Measurements from ENCODE around the gene RPP30. TPM values are rescaled to one million over a fixed set of nuclear protein-coding genes. Genes with fewer than 3 reads are reported as not detected.
A peak's percentile ranks its signal among the peaks of the same experiment; 100 is the strongest.
"Not testable (repeated sequence)": the region's sequence is repeated elsewhere in the genome, so short reads cannot be mapped to it uniquely, and the experiment has no call there.

RPP30 gene
- polyA plus RNA-seq, 3 donors from 2014 or later = 26.3 to 41.5 (median 33.2) TPM

DNA sequence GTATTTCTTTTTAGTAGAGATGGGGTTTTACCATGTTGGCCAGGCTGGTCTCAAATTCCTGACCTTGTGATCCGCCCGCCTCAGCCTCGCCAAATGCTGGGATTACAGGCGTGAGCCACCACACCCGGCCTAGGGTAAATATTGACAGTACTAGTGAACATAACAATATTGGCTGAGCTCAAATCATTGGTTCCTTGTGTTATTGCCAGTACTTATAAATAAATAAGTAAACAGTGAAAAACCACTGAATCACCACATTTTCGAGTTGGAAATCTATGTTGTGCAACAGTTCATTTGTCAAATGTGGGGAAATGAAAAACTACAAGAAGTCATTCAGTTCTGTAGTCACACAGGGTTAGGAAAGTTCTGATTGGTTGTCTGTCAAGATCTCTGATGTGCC, 15.8 kb downstream of the RPP30 start:
- H3K27ac Mint-ChIP-seq = no peak overlapping the region
- H3K4me1 Mint-ChIP-seq = no peaks in the 10 kb centered on the region
- no peaks in the 10 kb centered on the region for H3K9me3 Mint-ChIP-seq
- no peaks in the 10 kb centered on the region for H3K27me3 Mint-ChIP-seq (ENCODE audit: low read depth in 3 of 3)
- H3K4me3 Mint-ChIP-seq = no peak overlapping the region
- H3K36me3 Mint-ChIP-seq = peaks cover 26 to 52% (median 35%) of the 10 kb centered on the region in 3 donors
- DNase-seq = no peak

GRCh38 chr10:90888387-90888786, 16.6 kb downstream of the RPP30 start:
- Mint-ChIP-seq H3K27me3 (ENCODE audit: low read depth in 3 of 3) (no peaks in the 10 kb centered on the region), H3K36me3 (peaks cover 31 to 57% (median 36%) of the 10 kb centered on the region in 3 donors), H3K27ac (no peak overlapping the region), H3K4me1 (no peaks in the 10 kb centered on the region), H3K4me3 (no peak overlapping the region), H3K9me3 (no peaks in the 10 kb centered on the region)
- DNase-seq = no peak

- Mint-ChIP-seq H3K27ac (no peak overlapping the region), H3K4me3 (no peak overlapping the region), H3K36me3 (peaks cover 36 to 67% (median 43%) of the 10 kb centered on the region in 3 donors), H3K9me3 (no peaks in the 10 kb centered on the region), H3K4me1 (no peaks in the 10 kb centered on the region), H3K27me3 (ENCODE audit: low read depth in 3 of 3) (peaks cover 0 to 1% (median 0%) of the 10 kb centered on the region in 3 donors)
- DNase-seq = no peak
Measured at GRCh38 chr10:90889636-90890035, 17.9 kb downstream of the RPP30 start.

DNA sequence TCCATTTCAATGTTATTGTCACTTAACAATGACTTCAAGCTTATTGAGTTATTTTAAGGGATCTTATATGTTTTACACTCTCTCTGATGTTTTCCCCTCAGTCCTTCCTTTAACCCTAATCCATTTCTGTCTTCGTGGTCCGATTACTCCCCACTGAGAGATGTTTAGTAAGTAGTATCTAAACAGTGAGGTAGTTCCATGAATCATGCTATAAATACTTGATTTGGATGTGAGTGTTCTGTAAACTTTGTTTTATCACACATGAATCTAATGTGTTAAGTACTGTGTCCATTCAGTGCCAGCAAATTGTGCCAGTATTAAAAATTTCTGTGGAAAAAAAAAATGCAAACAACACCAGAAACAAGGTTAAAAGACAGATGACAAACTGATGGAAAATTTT, 18.6 kb downstream of the RPP30 start:
- Mint-ChIP-seq H3K9me3 (no peaks in the 10 kb centered on the region), H3K4me3 (no peak overlapping the region), H3K27me3 (ENCODE audit: low read depth in 3 of 3) (peaks cover 0 to 1% (median 0%) of the 10 kb centered on the region in 3 donors), H3K36me3 (peaks cover 40 to 69% (median 41%) of the 10 kb centered on the region in 3 donors), H3K27ac (no peak overlapping the region), H3K4me1 (no peaks in the 10 kb centered on the region)
- DNase-seq = no peak

DNA sequence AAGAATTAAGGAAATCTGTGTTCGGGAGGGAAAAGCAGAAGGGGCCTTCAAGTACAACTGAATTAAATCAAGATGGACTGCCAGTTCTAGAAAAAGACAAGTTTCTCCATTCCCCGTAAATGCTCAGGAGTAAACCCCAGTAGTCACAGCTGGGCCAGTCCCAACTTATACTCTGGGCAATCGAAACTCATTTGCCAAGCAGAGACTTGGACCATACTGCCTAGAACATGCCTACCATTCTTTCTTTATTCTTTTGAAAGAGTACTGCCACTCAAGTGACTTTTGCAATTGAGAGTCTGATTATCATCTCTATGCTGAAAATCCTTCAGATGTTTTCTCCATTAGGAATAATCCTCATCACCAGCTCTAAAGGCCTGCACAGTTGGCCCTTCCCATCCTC, 21.4 kb downstream of the RPP30 start:
- peaks cover 7 to 13% of the 10 kb centered on the region in 2 donors for H3K4me1 Mint-ChIP-seq
- H3K9me3 Mint-ChIP-seq = no peaks in the 10 kb centered on the region
- peaks cover 32 to 60% (median 34%) of the 10 kb centered on the region in 3 donors for H3K36me3 Mint-ChIP-seq
- H3K27me3 Mint-ChIP-seq (ENCODE audit: low read depth in 3 of 3) = peaks cover 0 to 1% (median 0%) of the 10 kb centered on the region in 3 donors
- H3K27ac Mint-ChIP-seq = no peak overlapping the region
- H3K4me3 Mint-ChIP-seq = no peak overlapping the region
- DNase-seq = no peak

DNA sequence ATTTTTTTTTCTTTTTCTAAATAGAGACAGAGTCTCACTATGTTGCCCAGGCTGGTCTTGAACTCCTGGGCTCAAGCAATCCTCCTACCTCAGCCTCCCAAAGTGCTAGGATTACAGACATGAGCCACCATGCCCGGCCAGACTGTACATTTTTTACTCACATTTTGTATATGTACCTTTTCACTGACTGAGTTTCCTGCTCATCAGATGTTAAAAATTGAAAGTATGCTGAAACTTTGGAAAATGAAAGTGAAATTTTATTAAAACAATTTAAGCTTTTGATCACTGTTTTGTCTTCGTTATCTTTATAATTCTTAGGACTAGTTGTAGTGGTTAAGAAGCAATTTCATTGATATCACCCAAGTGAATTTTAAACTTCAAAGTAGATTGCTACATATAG, 25.1 kb downstream of the RPP30 start:
- DNase-seq; H3K9me3 Mint-ChIP-seq; H3K27me3 Mint-ChIP-seq (ENCODE audit: low read depth in 3 of 3): not testable (repeated sequence)
- H3K4me3 Mint-ChIP-seq = peak overlapping the region in 3 of 5 donors; percentile 13 to 51 (median 26)
- peaks cover 17 to 50% (median 20%) of the 10 kb centered on the region in 3 donors for H3K36me3 Mint-ChIP-seq
- H3K4me1 Mint-ChIP-seq = peaks cover 7 to 13% of the 10 kb centered on the region in 2 donors
- peak overlapping the region in 5 of 6 donors; percentile 6 to 79 (median 42) for H3K27ac Mint-ChIP-seq

GRCh38 chr10:90905925-90906324, 34.2 kb downstream of the RPP30 start:
- H3K4me1 Mint-ChIP-seq = no peaks in the 10 kb centered on the region
- H3K27ac Mint-ChIP-seq = no peak overlapping the region
- peaks cover 5 to 31% (median 15%) of the 10 kb centered on the region in 3 donors for H3K36me3 Mint-ChIP-seq
- DNase-seq = no peak
- H3K27me3 Mint-ChIP-seq (ENCODE audit: low read depth in 3 of 3) = no peaks in the 10 kb centered on the region
- H3K9me3 Mint-ChIP-seq = no peaks in the 10 kb centered on the region
- no peak overlapping the region for H3K4me3 Mint-ChIP-seq

DNA sequence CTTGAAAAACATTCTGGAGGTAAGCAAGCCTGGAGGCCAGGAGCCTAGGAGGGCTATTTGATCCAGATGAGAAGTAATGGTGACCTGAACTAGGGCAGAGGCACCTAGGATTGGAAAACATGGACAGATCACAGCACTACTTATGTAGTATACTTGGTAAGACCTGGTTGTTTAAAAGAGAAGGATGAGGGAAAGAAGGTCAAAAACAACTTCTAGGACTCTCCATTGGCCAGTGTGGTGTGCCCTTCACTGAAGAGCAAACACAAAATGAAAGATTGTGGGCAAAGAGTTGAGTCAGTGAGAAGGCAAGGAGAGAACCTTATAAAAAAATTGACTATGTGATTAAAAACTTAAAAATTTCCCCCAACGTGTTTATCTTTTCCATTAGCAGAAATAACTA, 34.8 kb downstream of the RPP30 start:
- DNase-seq = no peak
- Mint-ChIP-seq H3K36me3 (peaks cover 5 to 25% (median 15%) of the 10 kb centered on the region in 3 donors), H3K4me3 (no peak overlapping the region), H3K27me3 (ENCODE audit: low read depth in 3 of 3) (peaks cover 0 to under 1% (median 0%) of the 10 kb centered on the region in 3 donors), H3K9me3 (no peaks in the 10 kb centered on the region), H3K27ac (no peak overlapping the region), H3K4me1 (peaks cover under 1 to 2% of the 10 kb centered on the region in 2 donors)

- Mint-ChIP-seq H3K9me3 (no peaks in the 10 kb centered on the region), H3K27ac (no peak overlapping the region), H3K27me3 (ENCODE audit: low read depth in 3 of 3) (peaks cover 1 to 5% (median 2%) of the 10 kb centered on the region in 3 donors), H3K36me3 (peaks cover 4 to 5% (median 4%) of the 10 kb centered on the region in 3 donors), H3K4me3 (no peak overlapping the region), H3K4me1 (peaks cover 2 to 4% of the 10 kb centered on the region in 2 donors)
- DNase-seq = peak; percentile 22 to 32 (median 31)
Measured at GRCh38 chr10:90911133-90912051, 39.6 kb downstream of the RPP30 start.

- H3K27me3 Mint-ChIP-seq (ENCODE audit: low read depth in 3 of 3) = peaks cover 1 to 5% (median 2%) of the 10 kb centered on the region in 3 donors
- no peak overlapping the region for H3K27ac Mint-ChIP-seq
- no peak for DNase-seq
Measured at GRCh38 chr10:90912174-90912573, 40.4 kb downstream of the RPP30 start.

DNA sequence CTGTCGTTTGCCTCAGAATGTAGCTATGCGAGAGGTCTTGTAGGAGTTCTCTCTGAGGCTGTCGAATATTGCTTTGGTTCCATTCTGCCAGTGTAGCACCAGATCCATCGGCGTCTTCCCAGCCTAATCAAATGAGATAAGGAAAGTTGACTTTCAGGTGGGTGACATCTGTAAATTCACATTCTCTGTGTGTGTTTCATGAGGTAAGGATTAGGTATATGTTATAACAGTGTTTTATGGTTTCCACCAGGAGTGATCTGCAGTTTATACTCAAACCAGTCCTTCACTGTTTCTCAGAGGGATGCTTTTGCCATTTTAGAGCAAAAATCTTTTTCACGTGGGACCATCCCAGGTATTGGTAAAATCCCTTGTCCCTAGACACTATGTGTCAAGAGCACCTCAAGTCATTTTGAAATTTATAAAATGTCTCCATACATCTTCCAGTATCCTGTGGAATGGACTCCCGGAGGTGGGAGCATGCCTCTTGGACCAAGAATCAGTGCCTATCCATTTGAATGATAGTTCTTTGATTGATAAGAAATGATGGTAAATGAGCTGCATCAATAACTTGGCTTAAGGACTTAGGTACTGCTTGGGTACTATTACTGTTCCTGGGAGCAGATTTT, 41.2 kb downstream of the RPP30 start:
- Mint-ChIP-seq H3K27me3 (ENCODE audit: low read depth in 3 of 3) (peaks cover 1 to 5% (median 2%) of the 10 kb centered on the region in 3 donors), H3K9me3 (no peaks in the 10 kb centered on the region), H3K4me3 (no peak overlapping the region), H3K4me1 (peaks cover 2 to 4% of the 10 kb centered on the region in 2 donors), H3K27ac (no peak overlapping the region), H3K36me3 (peaks cover 0 to 5% (median 0%) of the 10 kb centered on the region in 3 donors)
- no peak for DNase-seq

More at GRCh38 chr10:90912174-90912573, 40.4 kb downstream of the RPP30 start:
- peaks cover 2 to 4% of the 10 kb centered on the region in 2 donors for H3K4me1 Mint-ChIP-seq
- H3K4me3 Mint-ChIP-seq = no peak overlapping the region
- H3K36me3 Mint-ChIP-seq = peaks cover 4 to 5% (median 4%) of the 10 kb centered on the region in 3 donors
- no peaks in the 10 kb centered on the region for H3K9me3 Mint-ChIP-seq

DNA sequence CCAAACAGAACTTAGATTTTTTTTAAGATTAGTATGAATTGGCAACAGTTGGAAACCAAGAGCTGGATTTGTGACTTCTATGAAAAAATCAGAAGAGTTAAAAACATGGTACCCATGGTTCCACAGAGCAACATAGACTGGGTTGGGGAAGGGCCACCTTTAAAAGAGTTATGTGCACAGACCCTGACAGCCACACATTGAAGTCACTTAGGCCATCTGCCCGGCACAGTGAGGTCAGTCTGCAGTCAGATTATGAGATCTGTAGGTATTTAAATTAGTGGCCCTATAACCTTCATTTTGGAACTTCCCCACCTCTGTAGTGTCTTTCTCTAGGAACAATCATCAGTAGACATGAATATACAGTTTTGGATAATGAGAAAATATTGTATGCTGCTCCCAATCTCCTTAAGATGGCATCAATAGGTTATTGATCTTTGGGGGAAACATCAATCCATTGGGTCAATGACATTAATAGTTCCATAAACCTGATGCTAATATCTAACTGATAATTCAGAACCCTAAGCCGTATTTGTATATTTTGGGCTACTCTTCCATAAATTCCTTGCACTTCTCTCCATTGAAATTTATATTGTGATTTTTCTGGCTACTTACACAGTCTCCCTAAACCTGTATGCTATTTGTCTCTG, 42.1 kb downstream of the RPP30 start:
- Mint-ChIP-seq H3K9me3 (no peaks in the 10 kb centered on the region), H3K27ac (no peak overlapping the region), H3K27me3 (ENCODE audit: low read depth in 3 of 3) (peaks cover 1 to 5% (median 2%) of the 10 kb centered on the region in 3 donors), H3K4me3 (no peak overlapping the region), H3K4me1 (peaks cover 2 to 4% of the 10 kb centered on the region in 2 donors), H3K36me3 (no peaks in the 10 kb centered on the region)
- no peak for DNase-seq

DNA sequence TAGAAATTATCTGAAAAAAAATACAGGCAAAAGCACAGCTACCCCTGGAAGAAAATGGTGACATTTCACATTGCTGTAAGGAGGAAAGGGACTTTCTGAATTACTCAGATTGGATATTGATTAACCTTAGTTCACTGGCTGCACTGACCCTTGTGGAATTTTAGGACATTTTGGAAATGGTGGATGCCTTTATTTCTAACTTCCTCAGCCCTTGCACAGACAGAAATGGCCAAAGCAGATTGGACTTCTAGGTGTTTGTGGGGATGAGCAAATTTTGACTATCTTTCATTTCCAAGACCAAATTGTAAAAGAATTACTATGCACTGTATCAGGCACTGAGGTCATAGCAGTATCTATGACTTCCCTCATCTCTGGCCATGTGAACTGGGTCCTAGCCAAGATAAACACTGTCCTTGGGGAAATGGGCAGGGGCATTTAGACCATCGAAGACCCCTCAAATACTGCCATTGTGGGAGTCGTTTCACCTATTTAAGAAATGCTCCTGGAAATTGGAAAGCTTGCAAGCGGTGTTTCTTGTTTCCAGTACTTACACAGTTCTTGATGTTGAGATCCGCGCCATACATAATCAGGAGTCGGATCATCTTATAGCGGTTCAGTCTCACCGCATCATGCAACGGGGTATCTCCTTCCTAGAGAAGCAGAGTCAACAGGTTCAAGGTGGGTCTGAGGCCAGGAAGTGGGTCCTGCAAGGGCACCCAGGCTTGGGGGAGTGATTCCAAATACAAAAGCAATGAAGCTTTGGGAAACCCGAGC, 43.4 kb downstream of the RPP30 start:
- DNase-seq = no peak
- H3K4me1 Mint-ChIP-seq = peaks cover 2 to 4% of the 10 kb centered on the region in 2 donors
- H3K4me3 Mint-ChIP-seq = no peak overlapping the region
- peaks cover 2 to 6% (median 3%) of the 10 kb centered on the region in 3 donors for H3K27me3 Mint-ChIP-seq (ENCODE audit: low read depth in 3 of 3)
- H3K27ac Mint-ChIP-seq = no peak overlapping the region
- H3K9me3 Mint-ChIP-seq = no peaks in the 10 kb centered on the region
- H3K36me3 Mint-ChIP-seq = no peaks in the 10 kb centered on the region
